HepG2 (cell line): Measurements from ENCODE around the gene CCDC201. TPM values are rescaled to one million over a fixed set of nuclear protein-coding genes. Genes with fewer than 3 reads are reported as not detected.
"Not testable (repeated sequence)": the region's sequence is repeated elsewhere in the genome, so short reads cannot be mapped to it uniquely, and the experiment has no call there.

Experiments used
- ATAC-seq: fragments of 200-7000 bp; cut with Tn5 transposase; 3 replicates; pipeline ENCODE4 v1.9.1; 2020; ENCODE audit warnings: mild to moderate bottlenecking, moderate library complexity
- BruUV-seq: library from RNA; stranded (reverse); fragments of 400-500 nt; replicated peaks from 2 replicates; lab custom pipeline; 2021; lab: Mats Ljungman, UMichigan
- CTCF ChIA-PET: fragments of 300-600 bp; formaldehyde crosslinking; extraction: SDS; loops from one replicate; lab custom pipeline; 2021; ENCODE audit warnings: low total read pairs, inconsistent platforms, low intra/inter-chr PET ratio; lab: Yijun Ruan, JAX
- POLR2A ChIA-PET: fragments of 350-600 bp; sonication (Branson Sonifier 250); formaldehyde crosslinking; loops from one replicate; lab custom pipeline; 2020; ENCODE audit warnings: antibody characterized with exemption, inconsistent platforms; lab: Yijun Ruan, JAX
- DNase-seq: peaks from one replicate; pipeline ENCODE4 v3.0.0-alpha.2; 2015; ENCODE audit warnings: low spot score
- FAIRE-seq: peaks from 3 replicates; lab custom pipeline; 2011; peaks lifted over from hg19 to GRCh38; lab: Jason Lieb, UNC
- H2AFZ ChIP-seq: one replicate; pipeline ENCODE4 v1.6.1; 2011; ENCODE audit warnings: low read length, inconsistent platforms
- H3K27ac ChIP-seq: fragments of 300-600 bp; 3 replicates; pipeline ENCODE4 v1.8.0; 2011; ENCODE audit warnings: mixed run types, mild to moderate bottlenecking, mixed read lengths, low read length, inconsistent platforms; ENCODE audit not compliant: insufficient read depth; ENCODE audit errors: extremely low read length
- H3K27me3 ChIP-seq, 2 experiments: fragments of 200-600 bp in 1 of 2; 2 replicates in 1 of 2; 3 replicates in 1 of 2; pipeline versions ENCODE4 v1.6.0 to v1.8.0; 2011; ENCODE audit warnings: low read length in 2 of 2, mild to moderate bottlenecking in 2 of 2, moderate library complexity in 2 of 2, inconsistent platforms in 1 of 2; ENCODE audit not compliant: insufficient read depth in 2 of 2, control insufficient read depth in 1 of 2
- H3K36me3 ChIP-seq, 2 experiments: fragments of 200-600 bp in 1 of 2; replicated peaks in 1 of 2; 2 replicates in 1 of 2; 3 replicates in 1 of 2; pipeline versions ENCODE4 v1.5.1 to v1.8.0; 2011; ENCODE audit warnings: low read length in 2 of 2, inconsistent platforms in 1 of 2; ENCODE audit not compliant: insufficient read depth in 2 of 2, control insufficient read depth in 1 of 2
- H3K4me1 ChIP-seq: 2 replicates; pipeline ENCODE4 v1.5.1; 2012; ENCODE audit warnings: low read length, inconsistent platforms; ENCODE audit not compliant: insufficient read depth
- H3K4me2 ChIP-seq: 2 replicates; pipeline ENCODE4 v1.6.0; 2011; ENCODE audit warnings: low read depth, low read length, inconsistent platforms
- H3K4me3 ChIP-seq, 3 experiments: fragments of 200-600 bp in 1 of 3; sonication (generic), shearing (Covaris generic) in 1 of 3; replicated peaks in 1 of 3; 2 replicates each; pipeline ENCODE4 v1.5.1; 2011 to 2016; ENCODE audit warnings: low read length in 3 of 3, inconsistent platforms in 2 of 3, low read depth in 2 of 3, mild to moderate bottlenecking in 2 of 3, control low read depth in 1 of 3, mixed read lengths in 1 of 3; ENCODE audit not compliant: insufficient read depth in 1 of 3
- H3K79me2 ChIP-seq: one replicate; pipeline ENCODE4 v1.6.1; 2011; ENCODE audit warnings: low read length, inconsistent platforms; ENCODE audit not compliant: insufficient read depth
- H3K9ac ChIP-seq: 2 replicates; pipeline ENCODE4 v1.6.0; 2011; ENCODE audit warnings: mild to moderate bottlenecking, low read depth, low read length, inconsistent platforms; ENCODE audit not compliant: insufficient read depth
- H3K9me3 ChIP-seq: 2 replicates; pipeline ENCODE4 v1.5.1; 2012; ENCODE audit warnings: mild to moderate bottlenecking, low read length
- H4K20me1 ChIP-seq: 2 replicates; pipeline ENCODE4 v1.6.0; 2011; ENCODE audit warnings: inconsistent platforms, mild to moderate bottlenecking, low read length, moderate library complexity; ENCODE audit not compliant: insufficient read depth
- ATF7 ChIP-seq, 2 experiments: fragments of 450-650 bp in 1 of 2; sonication (generic) in 1 of 2; formaldehyde crosslinking in 1 of 2; IDR thresholded peaks; 2 replicates each; pipeline versions ENCODE4 v1.4.0 to v1.6.1; 2016 to 2020; ENCODE audit warnings: antibody characterized with exemption in 1 of 2, mild to moderate bottlenecking in 1 of 2, missing genetic modification reagents in 1 of 2
- GABPA ChIP-seq, 2 experiments: IDR thresholded peaks; 2 replicates each; pipeline ENCODE4 v1.6.1; 2011 to 2016; ENCODE audit warnings: low read depth in 2 of 2, low read length in 1 of 2, missing biosample characterization in 1 of 2, missing genetic modification characterization in 1 of 2
- SAP130 ChIP-seq: IDR thresholded peaks from 2 replicates; pipeline ENCODE4 v1.6.1; 2016; ENCODE audit warnings: low read depth
- WGBS: methylation state at CpG from one replicate; pipeline ENCODE4 v1.1.6; 2017; ENCODE audit warnings: low lambda C conversion rate; 5-methylcytosine and 5-hydroxymethylcytosine counted together
- in situ Hi-C: cut with HindIII; loops from 2 replicates; pipeline ENCODE4 v1.10.0; 2017; ENCODE audit warnings: low pct_unique_long_range_greater_than_20kb; ENCODE audit not compliant: extremely low pct_ligation_motif_present
- intact Hi-C: fragments of 100-400 bp; cut with micrococcal nuclease; formaldehyde crosslinking; loops from one replicate; pipeline ENCODE4 v1.10.0; 2022; ENCODE audit not compliant: unreplicated experiment
- polyA plus RNA-seq, 8 experiments: library from polyadenylated mRNA; depleted of rRNA in 3 of 8; stranded (reverse) in 7 of 8; unstranded in 1 of 8; fragments of >200 nt; fragmentation: Illumina TruSeq in 4 of 8; extraction: Trizol in 4 of 8; gene quantifications; 2 replicates each; pipeline versions ENCODE4 v1.2.1 to v1.2.3, GENCODE V29; 2011 to 2016; ENCODE audit warnings: low read depth in 4 of 8, missing spikeins in 1 of 8, mixed read lengths in 1 of 8; ENCODE audit not compliant: insufficient read depth in 1 of 8
- total RNA-seq, 5 experiments: library from RNA; depleted of rRNA; stranded (reverse); fragments of >200 nt; fragmentation: Illumina TruSeq; extraction: Trizol; gene quantifications; 2 replicates each; pipeline ENCODE4 v1.2.3, GENCODE V29; 2016; ENCODE audit warnings: low read depth in 1 of 5

Gene CCDC201
- total and polyA plus RNA-seq, 2 of the 13 experiments (the other 11 are each of a cell fraction or from before 2014, with no cell fraction given) = 0.92 TPM; not detected in 1

DNA sequence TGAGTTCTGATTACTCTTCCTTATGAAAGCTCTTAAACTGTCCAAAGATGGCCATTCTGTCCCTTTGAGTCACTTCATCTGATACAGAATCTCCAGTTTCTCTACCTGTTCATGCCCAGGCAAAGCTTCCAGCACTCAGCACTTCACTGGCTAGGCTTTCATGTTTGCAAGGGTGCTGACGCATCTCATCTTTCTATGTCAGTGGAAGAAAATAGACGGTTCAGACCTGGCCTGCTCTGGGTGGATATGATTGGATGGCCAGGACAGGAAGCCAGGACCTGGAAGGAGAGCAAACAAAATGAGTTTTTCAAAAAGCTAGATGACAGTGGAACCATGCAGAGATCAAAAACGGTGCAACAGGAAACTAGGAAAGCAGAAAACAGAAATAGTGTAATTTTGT, 17.2 kb downstream of the CCDC201 start:
- H2AFZ ChIP-seq; FAIRE-seq; CTCF ChIA-PET; H3K79me2 ChIP-seq; H3K27me3 ChIP-seq; H3K9ac ChIP-seq; POLR2A ChIA-PET; H4K20me1 ChIP-seq; H3K36me3 ChIP-seq; H3K4me1 ChIP-seq; BruUV-seq; H3K9me3 ChIP-seq; H3K4me3 ChIP-seq; H3K27ac ChIP-seq; DNase-seq; in situ Hi-C loops; TF ChIP-seq GABPA (IDR thresholded peaks at IDR 0.05; ENCODE audit: low read depth, low read length): not testable (repeated sequence)
- intact Hi-C loops = loop anchor here (2.0 kb wide), 2 partner anchors 99 to 701 kb away; no protein-coding TSS in a partner anchor
- 5% methylated on average over 3 of the region's 3 CpGs for WGBS
- H3K4me2 ChIP-seq = peak overlapping the region; percentile 7; the same call in 1 of the 2 replicates
- ATAC-seq = peak; percentile 75
- TF ChIP-seq SAP130 (CRISPR knock-in tag) (0 out of 2 replicates have a peak, but pooled peaks have one; percentile 17), GABPA (CRISPR knock-in tag; IDR thresholded peaks at IDR 0.05; ENCODE audit: low read depth) (peak; percentile 14; the same call in 1 of the 2 replicates)

DNA sequence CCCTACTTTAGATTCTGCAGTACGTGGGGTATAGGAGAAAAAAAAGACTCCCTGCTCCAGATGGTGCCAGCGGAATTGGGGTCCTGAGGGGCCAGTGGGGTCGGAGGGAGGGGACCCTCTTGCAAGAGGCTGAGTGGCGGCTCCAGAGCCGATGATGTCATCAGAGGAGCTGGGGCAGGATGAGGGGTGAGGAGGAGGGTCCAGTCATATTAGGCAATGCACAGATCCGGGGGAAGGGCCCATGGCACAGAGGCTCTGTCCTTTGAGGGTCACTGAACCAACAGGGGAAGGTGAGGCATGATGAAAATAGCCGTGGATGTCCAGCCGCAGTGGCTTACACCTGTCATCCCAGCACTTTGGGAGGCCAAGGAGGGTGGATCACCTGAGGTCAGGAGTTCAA, 19.4 kb downstream of the CCDC201 start:
- 9% methylated on average over 7 of the region's 8 CpGs for WGBS
- H4K20me1 ChIP-seq; H3K9ac ChIP-seq; DNase-seq; ATAC-seq; BruUV-seq; H3K9me3 ChIP-seq; in situ Hi-C loops; H3K4me3 ChIP-seq; H3K27me3 ChIP-seq; FAIRE-seq; H3K4me1 ChIP-seq; H3K4me2 ChIP-seq; H3K27ac ChIP-seq; H3K36me3 ChIP-seq; H3K79me2 ChIP-seq; POLR2A ChIA-PET; H2AFZ ChIP-seq; TF ChIP-seq ATF7 (CRISPR knock-in tag; IDR thresholded peaks at IDR 0.05): not testable (repeated sequence)
- CTCF ChIA-PET = interaction anchor here (0.7 to 2.2 kb wide), 4 partner anchors 190 to 699 kb away, joined by 3 to 19 read pairs (median 6); no protein-coding TSS in a partner anchor
- peak; percentile 74 for TF ChIP-seq ATF7 (IDR thresholded peaks at IDR 0.05)
- intact Hi-C loops = loop anchor here (5.0 kb wide), 1 partner anchor 271 kb away; no protein-coding TSS in a partner anchor
